ENCODE data around the gene ENTPD8.
"Not testable (repeated sequence)": the region's sequence is repeated elsewhere in the genome, so short reads cannot be mapped to it uniquely, and the experiment has no call there.

The ENTPD8 gene

DNA sequence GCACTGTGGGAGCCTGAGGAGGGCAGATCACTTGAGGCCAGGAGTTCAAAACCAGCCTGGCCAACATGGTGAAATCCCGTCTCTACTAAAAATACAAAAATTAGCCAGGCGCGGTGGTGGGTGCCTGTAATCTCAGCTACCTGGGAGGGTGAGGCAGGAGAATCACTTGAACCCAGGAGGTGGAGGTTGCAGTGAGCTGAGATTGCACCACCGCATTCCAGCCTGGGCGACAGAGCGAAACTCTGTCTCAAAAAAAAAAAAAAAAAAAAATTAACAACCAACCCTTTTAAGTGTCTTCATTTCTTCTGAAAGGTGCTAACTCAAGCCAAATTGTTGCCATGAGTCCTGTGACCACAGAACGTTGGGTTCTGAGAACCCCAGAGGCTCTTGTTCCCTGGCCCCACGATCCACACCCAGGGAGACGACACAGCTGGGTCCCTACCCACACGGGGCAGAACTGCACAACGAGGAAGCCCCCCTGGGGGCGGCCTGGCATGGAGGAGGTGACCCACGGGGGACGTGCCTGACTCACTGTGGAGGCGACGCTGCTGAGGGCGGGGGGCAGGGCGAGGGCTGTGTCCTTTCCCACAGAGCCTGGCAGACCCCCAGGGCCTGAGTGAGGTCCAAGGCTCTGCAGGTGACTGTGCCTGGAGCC lies 30.8 kb downstream of the ENTPD8 start:
- H3K4me3 ChIP-seq (ENCODE audit: insufficient read depth, low read depth, low read length, poor library complexity, severe bottlenecking); DNase-seq; H3K36me3 ChIP-seq (ENCODE audit: control insufficient read depth, insufficient read depth, low read length); H3K27me3 ChIP-seq (replicated peaks; ENCODE audit: control insufficient read depth, insufficient read depth, low read length, poor library complexity, severe bottlenecking); H3K27ac ChIP-seq (ENCODE audit: insufficient read depth, low read length, poor library complexity, severe bottlenecking); H3K9me3 ChIP-seq (ENCODE audit: control insufficient read depth, low read length): not testable (repeated sequence)
- peaks cover 29% of the 10 kb centered on the region for H3K4me1 ChIP-seq (ENCODE audit: control insufficient read depth, insufficient read depth, low read length, poor library complexity, severe bottlenecking)

DNA sequence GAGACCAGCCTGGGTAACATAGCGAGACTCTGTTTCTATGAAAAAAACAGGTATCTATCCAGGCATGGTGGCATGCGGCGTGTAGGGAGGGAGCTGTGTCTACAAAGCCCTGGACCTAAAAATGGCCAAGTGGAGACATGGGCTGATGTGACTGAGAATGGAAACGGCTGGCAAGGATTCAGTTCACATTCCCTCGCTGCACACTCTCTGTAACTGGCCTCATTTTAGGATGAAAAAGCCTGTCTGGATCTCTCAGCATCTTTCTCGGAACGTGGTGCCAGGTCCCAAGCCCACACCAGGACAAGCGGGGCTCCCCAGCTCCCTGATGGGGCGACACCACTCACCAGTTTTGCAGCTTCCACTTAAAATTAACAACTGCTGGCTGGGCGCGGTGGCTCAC lies 31.6 kb downstream of the ENTPD8 start:
- Histone ChIP-seq H3K36me3 (ENCODE audit: control insufficient read depth, insufficient read depth, low read length) (no peaks in the 10 kb centered on the region), H3K4me3 (ENCODE audit: insufficient read depth, low read depth, low read length, poor library complexity, severe bottlenecking) (no peak overlapping the region), H3K4me1 (ENCODE audit: control insufficient read depth, insufficient read depth, low read length, poor library complexity, severe bottlenecking) (peaks cover 29% of the 10 kb centered on the region), H3K27me3 (replicated peaks; ENCODE audit: control insufficient read depth, insufficient read depth, low read length, poor library complexity, severe bottlenecking) (no peaks in the 10 kb centered on the region), H3K27ac (ENCODE audit: insufficient read depth, low read length, poor library complexity, severe bottlenecking) (no peak overlapping the region), H3K9me3 (ENCODE audit: control insufficient read depth, low read length) (no peaks in the 10 kb centered on the region)
- no peak for DNase-seq

- Histone ChIP-seq H3K4me1 (ENCODE audit: control insufficient read depth, insufficient read depth, low read length, poor library complexity, severe bottlenecking) (peaks cover 29% of the 10 kb centered on the region), H3K27ac (ENCODE audit: insufficient read depth, low read length, poor library complexity, severe bottlenecking) (no peak overlapping the region), H3K9me3 (ENCODE audit: control insufficient read depth, low read length) (no peaks in the 10 kb centered on the region), H3K36me3 (ENCODE audit: control insufficient read depth, insufficient read depth, low read length) (no peaks in the 10 kb centered on the region), H3K4me3 (ENCODE audit: insufficient read depth, low read depth, low read length, poor library complexity, severe bottlenecking) (no peak overlapping the region), H3K27me3 (replicated peaks; ENCODE audit: control insufficient read depth, insufficient read depth, low read length, poor library complexity, severe bottlenecking) (no peaks in the 10 kb centered on the region)
- DNase-seq: no peak
These were observed 32.3 kb downstream of the ENTPD8 start for GRCh38 chr9:137408651-137409405.

DNA sequence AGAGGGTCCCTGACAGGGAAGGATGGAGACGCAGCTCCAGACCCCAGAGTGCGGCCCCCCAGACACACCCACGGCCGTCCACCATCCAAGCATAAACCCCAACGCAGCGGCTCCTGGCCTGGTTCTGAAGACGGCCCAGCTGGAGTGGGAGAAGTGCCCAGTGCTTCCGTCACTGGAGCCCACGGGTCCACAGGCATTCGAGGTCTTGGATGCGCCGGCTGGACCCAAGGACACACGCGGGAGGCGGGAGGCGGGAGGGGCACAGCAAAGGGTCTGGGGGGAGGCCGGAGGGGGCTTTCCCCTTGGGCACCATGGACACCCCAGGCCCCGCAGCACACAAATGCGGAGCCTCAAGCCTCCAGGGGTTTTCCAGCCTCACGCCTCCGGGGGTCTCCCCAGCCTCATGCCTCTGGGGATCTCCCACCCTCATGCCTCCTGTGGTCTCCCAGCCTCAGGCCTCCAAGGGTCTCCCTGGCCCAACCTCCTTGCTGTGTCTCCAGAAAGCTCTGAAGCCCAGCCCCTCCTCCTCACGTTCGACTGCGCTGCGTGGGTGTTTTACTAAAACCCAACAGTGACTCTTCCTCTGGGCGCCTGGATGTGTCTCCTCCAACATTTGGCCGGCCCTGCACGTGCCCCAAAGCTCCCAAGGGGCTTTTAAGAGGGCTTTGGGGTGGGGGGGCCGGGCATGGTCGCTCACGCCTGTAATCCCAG lies 33.4 kb downstream of the ENTPD8 start:
- Histone ChIP-seq H3K4me1 (ENCODE audit: control insufficient read depth, insufficient read depth, low read length, poor library complexity, severe bottlenecking) (peaks cover 29% of the 10 kb centered on the region), H3K4me3 (ENCODE audit: insufficient read depth, low read depth, low read length, poor library complexity, severe bottlenecking) (no peak overlapping the region)

GRCh38 chr9:137406876-137407589 lies 34.1 kb downstream of the ENTPD8 start:
- Histone ChIP-seq H3K4me3 (ENCODE audit: insufficient read depth, low read depth, low read length, poor library complexity, severe bottlenecking) (no peak overlapping the region), H3K27ac (ENCODE audit: insufficient read depth, low read length, poor library complexity, severe bottlenecking) (no peak overlapping the region), H3K27me3 (replicated peaks; ENCODE audit: control insufficient read depth, insufficient read depth, low read length, poor library complexity, severe bottlenecking) (no peaks in the 10 kb centered on the region), H3K9me3 (ENCODE audit: control insufficient read depth, low read length) (no peaks in the 10 kb centered on the region), H3K4me1 (ENCODE audit: control insufficient read depth, insufficient read depth, low read length, poor library complexity, severe bottlenecking) (peaks cover 28% of the 10 kb centered on the region), H3K36me3 (ENCODE audit: control insufficient read depth, insufficient read depth, low read length) (no peaks in the 10 kb centered on the region)
- peak; percentile 25 to 30 (median 27) for DNase-seq

More for the DNA sequence above, 33.4 kb downstream of the ENTPD8 start:
- no peak for DNase-seq
- Histone ChIP-seq H3K27me3 (replicated peaks; ENCODE audit: control insufficient read depth, insufficient read depth, low read length, poor library complexity, severe bottlenecking) (no peaks in the 10 kb centered on the region), H3K9me3 (ENCODE audit: control insufficient read depth, low read length) (no peaks in the 10 kb centered on the region), H3K36me3 (ENCODE audit: control insufficient read depth, insufficient read depth, low read length) (no peaks in the 10 kb centered on the region), H3K27ac (ENCODE audit: insufficient read depth, low read length, poor library complexity, severe bottlenecking) (no peak overlapping the region)

DNA sequence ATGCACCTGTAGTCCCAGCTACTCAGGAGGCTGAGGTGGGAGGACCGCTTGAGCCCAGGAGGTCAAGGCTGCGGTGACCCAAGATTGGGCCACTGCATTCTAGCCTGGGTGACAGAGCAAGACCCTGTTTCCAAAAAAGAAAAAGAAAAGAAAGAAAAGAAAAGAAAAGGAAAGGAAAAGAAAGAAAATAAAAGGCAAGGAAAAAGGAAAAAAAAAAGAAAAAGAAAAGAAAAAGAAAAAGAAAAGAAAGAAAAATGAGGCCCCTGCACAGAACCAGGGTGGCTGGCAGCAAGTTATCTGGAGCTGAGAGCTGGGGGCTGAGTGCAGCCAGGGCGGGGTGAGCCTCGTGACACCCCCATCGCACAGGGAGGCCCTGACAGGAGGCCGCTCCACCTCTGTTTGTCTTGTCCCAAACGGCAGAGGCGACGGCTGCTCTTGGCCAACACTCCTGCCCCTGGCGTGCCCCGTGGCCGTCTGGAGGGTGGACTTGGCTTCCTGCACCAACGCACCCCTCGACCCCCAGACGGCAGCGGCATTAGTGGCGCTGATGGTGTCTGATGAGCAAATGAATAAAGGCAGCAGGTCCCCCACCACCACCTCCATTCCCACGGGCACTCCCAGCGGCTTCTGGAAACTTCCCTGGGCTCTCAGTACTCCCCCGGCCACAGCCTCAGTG lies 34.9 kb downstream of the ENTPD8 start:
- Histone ChIP-seq H3K4me1 (ENCODE audit: control insufficient read depth, insufficient read depth, low read length, poor library complexity, severe bottlenecking) (peaks cover 22% of the 10 kb centered on the region), H3K27ac (ENCODE audit: insufficient read depth, low read length, poor library complexity, severe bottlenecking) (no peak overlapping the region), H3K9me3 (ENCODE audit: control insufficient read depth, low read length) (no peaks in the 10 kb centered on the region), H3K27me3 (replicated peaks; ENCODE audit: control insufficient read depth, insufficient read depth, low read length, poor library complexity, severe bottlenecking) (no peaks in the 10 kb centered on the region), H3K4me3 (ENCODE audit: insufficient read depth, low read depth, low read length, poor library complexity, severe bottlenecking) (no peak overlapping the region), H3K36me3 (ENCODE audit: control insufficient read depth, insufficient read depth, low read length) (no peaks in the 10 kb centered on the region)
- no peak for DNase-seq

- Histone ChIP-seq H3K27ac (ENCODE audit: insufficient read depth, low read length, poor library complexity, severe bottlenecking) (no peak overlapping the region), H3K27me3 (replicated peaks; ENCODE audit: control insufficient read depth, insufficient read depth, low read length, poor library complexity, severe bottlenecking) (no peaks in the 10 kb centered on the region), H3K4me3 (ENCODE audit: insufficient read depth, low read depth, low read length, poor library complexity, severe bottlenecking) (no peak overlapping the region), H3K9me3 (ENCODE audit: control insufficient read depth, low read length) (no peaks in the 10 kb centered on the region), H3K36me3 (ENCODE audit: control insufficient read depth, insufficient read depth, low read length) (no peaks in the 10 kb centered on the region), H3K4me1 (ENCODE audit: control insufficient read depth, insufficient read depth, low read length, poor library complexity, severe bottlenecking) (peaks cover 16% of the 10 kb centered on the region)
- DNase-seq: no peak
These were observed 35.5 kb downstream of the ENTPD8 start for GRCh38 chr9:137405677-137406081.

GRCh38 chr9:137404961-137405567 lies 36.1 kb downstream of the ENTPD8 start:
- Histone ChIP-seq H3K4me3 (ENCODE audit: insufficient read depth, low read depth, low read length, poor library complexity, severe bottlenecking) (no peak overlapping the region), H3K4me1 (ENCODE audit: control insufficient read depth, insufficient read depth, low read length, poor library complexity, severe bottlenecking) (peaks cover 15% of the 10 kb centered on the region), H3K36me3 (ENCODE audit: control insufficient read depth, insufficient read depth, low read length) (no peaks in the 10 kb centered on the region), H3K27me3 (replicated peaks; ENCODE audit: control insufficient read depth, insufficient read depth, low read length, poor library complexity, severe bottlenecking) (no peaks in the 10 kb centered on the region), H3K27ac (ENCODE audit: insufficient read depth, low read length, poor library complexity, severe bottlenecking) (no peak overlapping the region), H3K9me3 (ENCODE audit: control insufficient read depth, low read length) (no peaks in the 10 kb centered on the region)
- no peak for DNase-seq

- DNase-seq: no peak
- Histone ChIP-seq H3K4me3 (ENCODE audit: insufficient read depth, low read depth, low read length, poor library complexity, severe bottlenecking) (no peak overlapping the region), H3K27ac (ENCODE audit: insufficient read depth, low read length, poor library complexity, severe bottlenecking) (no peak overlapping the region), H3K9me3 (ENCODE audit: control insufficient read depth, low read length) (no peaks in the 10 kb centered on the region), H3K36me3 (ENCODE audit: control insufficient read depth, insufficient read depth, low read length) (no peaks in the 10 kb centered on the region), H3K4me1 (ENCODE audit: control insufficient read depth, insufficient read depth, low read length, poor library complexity, severe bottlenecking) (peaks cover 15% of the 10 kb centered on the region), H3K27me3 (replicated peaks; ENCODE audit: control insufficient read depth, insufficient read depth, low read length, poor library complexity, severe bottlenecking) (no peaks in the 10 kb centered on the region)
These were observed 37.9 kb downstream of the ENTPD8 start for GRCh38 chr9:137403269-137403668.
